ENCODE results near the gene XAF1.
A peak's percentile ranks its signal among the peaks of the same experiment; 100 is the strongest.

XAF1 gene

GRCh38 chr17:6711681-6712057 lies 44.2 kb upstream of the XAF1 start:
- in situ Hi-C loops (cut with MboI; ENCODE audit: low pct_unique_long_range_greater_than_20kb, low sequenced_read_pairs, unreplicated experiment) = no loop called here
- DNase-seq (ENCODE audit: low spot score) = no peak
- no peak for TF ChIP-seq CTCF (IDR thresholded peaks at IDR 0.05; ENCODE audit: extremely low read depth, insufficient read depth, missing control alignments)

DNA sequence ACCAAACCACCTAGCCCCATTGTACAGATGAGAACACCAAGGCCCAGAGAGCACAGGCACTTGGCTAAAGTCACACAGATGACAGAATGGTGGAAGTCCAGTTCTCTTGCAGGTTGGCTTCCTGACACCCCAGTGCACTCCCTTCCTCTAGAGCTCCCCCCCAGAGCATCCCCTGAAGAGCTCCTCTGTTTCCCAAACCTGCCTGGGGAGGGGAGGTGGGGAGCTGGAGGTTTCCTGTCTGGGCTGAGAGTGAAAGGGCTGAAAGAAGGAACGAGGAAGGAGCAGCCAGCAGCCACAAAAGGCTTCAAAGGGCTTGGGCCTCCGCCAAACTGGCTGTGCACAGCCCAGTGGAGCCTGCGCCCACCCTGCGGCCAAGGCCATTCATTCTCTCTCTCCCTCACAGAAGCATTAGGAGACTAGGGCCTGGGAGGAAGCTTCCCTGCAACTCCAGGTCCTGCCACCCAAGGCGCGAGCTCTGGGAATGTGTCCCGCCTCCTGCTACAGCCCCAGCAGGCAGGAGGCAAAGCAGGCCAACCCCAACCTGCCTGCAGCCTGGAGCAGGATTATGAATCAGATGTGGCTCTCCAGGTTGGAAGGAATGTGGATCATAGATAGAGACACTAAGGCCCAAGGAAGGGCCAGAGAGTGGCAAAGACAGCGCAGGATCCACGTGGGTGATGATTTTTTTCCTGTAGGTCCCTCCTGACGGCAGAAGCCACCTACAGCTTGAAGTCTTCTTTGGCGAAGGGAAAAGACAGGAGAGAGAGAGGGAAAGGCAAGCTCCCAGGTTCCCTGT lies 43.6 kb upstream of the XAF1 start:
- in situ Hi-C loops (cut with MboI; ENCODE audit: low pct_unique_long_range_greater_than_20kb, low sequenced_read_pairs, unreplicated experiment) = no loop called here
- DNase-seq (ENCODE audit: low spot score) = no peak
- TF ChIP-seq CTCF (IDR thresholded peaks at IDR 0.05; ENCODE audit: extremely low read depth, insufficient read depth, missing control alignments) = no peak

GRCh38 chr17:6712854-6713129 lies 43.1 kb upstream of the XAF1 start:
- in situ Hi-C loops (cut with MboI; ENCODE audit: low pct_unique_long_range_greater_than_20kb, low sequenced_read_pairs, unreplicated experiment) = no loop called here
- no peak for DNase-seq (ENCODE audit: low spot score)
- no peak for TF ChIP-seq CTCF (IDR thresholded peaks at IDR 0.05; ENCODE audit: extremely low read depth, insufficient read depth, missing control alignments)

DNA sequence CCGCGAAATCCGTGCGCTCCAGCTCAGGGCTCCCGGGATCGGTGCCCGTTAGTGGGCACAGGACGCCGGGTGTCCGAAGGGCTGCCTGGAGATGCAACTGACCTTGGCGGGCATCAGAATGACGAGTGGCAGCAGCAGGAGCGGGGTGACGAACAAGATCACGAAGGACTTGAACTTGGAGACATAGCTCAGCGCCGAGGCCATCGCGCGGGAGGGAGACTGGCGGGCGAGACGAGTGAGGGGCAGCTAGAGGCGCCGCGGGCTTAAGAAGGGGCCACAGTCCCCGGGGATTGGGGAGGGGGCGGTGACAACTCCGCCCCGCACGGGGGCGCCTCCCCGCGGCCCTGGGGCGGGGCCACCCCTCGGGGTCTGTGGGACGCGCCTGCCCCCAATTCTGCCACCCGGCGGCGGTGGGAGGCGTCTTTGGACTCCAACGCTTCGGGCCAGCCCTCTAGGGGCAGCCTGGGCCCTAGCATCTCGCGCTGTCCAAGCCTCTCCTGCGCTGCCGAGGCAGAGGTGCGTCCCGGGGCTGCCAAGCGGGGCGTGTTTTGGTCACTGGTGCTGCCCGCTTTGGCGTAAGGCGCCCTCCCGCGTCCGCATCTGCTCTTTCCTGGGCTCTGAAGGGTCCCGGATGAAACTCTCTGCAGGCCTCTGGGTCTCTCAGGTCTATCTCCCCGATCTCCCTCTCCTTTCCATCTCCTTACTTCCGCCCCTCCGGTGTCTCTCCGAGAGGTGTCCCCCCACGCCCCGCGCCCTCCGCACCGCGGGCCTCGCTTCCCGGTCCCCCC lies 42.5 kb upstream of the XAF1 start, which contains the start of gene SLC13A5:
TSS of gene SLC13A5 (minus strand) at position 240 of the 788 bp plus-strand sequence. CDS start at position 204, 36 bp downstream.
- DNase-seq (ENCODE audit: low spot score) = peak; percentile 70
- in situ Hi-C loops (cut with MboI; ENCODE audit: low pct_unique_long_range_greater_than_20kb, low sequenced_read_pairs, unreplicated experiment) = no loop called here
- peak; percentile 12 for TF ChIP-seq CTCF (IDR thresholded peaks at IDR 0.05; ENCODE audit: extremely low read depth, insufficient read depth, missing control alignments)

DNA sequence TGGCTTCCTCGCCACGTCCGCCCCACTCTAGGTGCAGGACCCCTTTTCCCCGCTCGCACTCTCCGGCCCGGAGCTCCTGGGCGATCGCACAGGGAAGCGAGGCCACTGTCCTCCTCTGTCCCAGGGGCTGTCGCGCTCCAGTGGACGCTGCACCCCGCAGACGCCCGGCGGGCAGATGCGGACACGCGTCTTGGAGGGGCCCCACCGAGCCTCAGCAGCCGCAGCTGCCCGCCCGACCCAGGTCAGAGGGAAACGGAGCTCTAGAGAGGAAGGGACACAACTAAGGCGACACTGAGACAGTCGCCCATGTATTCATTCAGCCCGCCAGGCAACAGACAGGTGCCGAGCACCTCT lies 42.0 kb upstream of the XAF1 start:
- in situ Hi-C loops (cut with MboI; ENCODE audit: low pct_unique_long_range_greater_than_20kb, low sequenced_read_pairs, unreplicated experiment) = no loop called here
- no peak for TF ChIP-seq CTCF (IDR thresholded peaks at IDR 0.05; ENCODE audit: extremely low read depth, insufficient read depth, missing control alignments)
- DNase-seq (ENCODE audit: low spot score) = no peak

- in situ Hi-C loops (cut with MboI; ENCODE audit: low pct_unique_long_range_greater_than_20kb, low sequenced_read_pairs, unreplicated experiment) = no loop called here
- DNase-seq (ENCODE audit: low spot score) = no peak
These were observed 41.5 kb upstream of the XAF1 start for GRCh38 chr17:6714315-6714874.

More at GRCh38 chr17:6714315-6714874, 41.5 kb upstream of the XAF1 start:
- TF ChIP-seq CTCF (IDR thresholded peaks at IDR 0.05; ENCODE audit: extremely low read depth, insufficient read depth, missing control alignments) = no peak

Measured in GM13977 (cell line).